GM12872 (cell line): ENCODE data around the gene S1PR3.

Source experiments
- TF ChIP-seq, protein P1 (sequence below): IDR thresholded peaks from 3 replicates; pipeline ENCODE4 v1.5.1; 2011; ENCODE audit warnings: low read depth, mild to moderate bottlenecking, low read length, moderate library complexity; ENCODE audit not compliant: insufficient read depth

S1PR3 gene

DNA sequence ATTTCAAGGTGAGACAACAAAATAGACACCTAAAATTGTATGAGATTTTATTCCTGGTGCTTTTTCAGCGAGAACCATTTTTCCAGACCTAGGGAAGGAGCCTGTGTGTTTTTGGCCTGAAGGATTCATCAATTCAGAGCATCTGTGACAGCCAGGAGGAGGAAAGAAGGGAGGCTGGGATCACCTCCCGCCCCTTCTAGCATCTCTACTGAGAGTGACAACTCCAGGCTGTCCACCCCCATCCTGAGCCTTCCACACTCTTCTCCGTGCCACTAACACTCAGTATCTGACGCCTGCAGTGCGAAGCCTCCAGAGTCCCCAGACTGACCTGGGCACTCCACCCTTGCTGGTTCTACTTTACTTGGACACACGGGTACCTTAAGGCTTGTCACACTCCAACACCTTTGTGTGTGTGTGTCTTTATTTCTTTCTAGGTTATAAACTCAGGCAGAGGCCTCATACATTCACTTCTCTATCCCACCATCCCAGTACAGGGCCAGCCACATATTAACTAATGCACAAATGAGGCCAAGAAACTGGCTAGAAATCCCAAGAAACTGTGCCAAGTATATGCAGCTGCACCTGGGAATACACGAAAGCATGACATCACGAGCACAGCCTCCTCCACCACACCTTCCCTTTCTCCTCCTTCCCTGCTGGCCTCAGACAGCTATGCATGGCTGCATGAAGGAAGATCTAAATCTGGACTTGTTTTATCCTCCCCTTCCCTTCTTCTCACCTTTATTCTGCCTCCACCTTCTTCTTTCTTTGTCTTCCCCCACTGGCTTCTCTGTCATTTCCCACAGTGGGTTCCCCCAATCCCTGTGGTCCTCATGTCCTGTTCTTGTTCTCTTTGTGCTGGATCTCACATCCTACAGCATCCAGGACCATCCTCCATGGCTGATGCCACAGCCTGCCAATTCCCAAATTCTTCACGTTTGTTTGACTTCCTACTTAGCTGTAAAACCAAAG lies 16.0 kb downstream of the S1PR3 start:
- TF ChIP-seq, protein P1, sequence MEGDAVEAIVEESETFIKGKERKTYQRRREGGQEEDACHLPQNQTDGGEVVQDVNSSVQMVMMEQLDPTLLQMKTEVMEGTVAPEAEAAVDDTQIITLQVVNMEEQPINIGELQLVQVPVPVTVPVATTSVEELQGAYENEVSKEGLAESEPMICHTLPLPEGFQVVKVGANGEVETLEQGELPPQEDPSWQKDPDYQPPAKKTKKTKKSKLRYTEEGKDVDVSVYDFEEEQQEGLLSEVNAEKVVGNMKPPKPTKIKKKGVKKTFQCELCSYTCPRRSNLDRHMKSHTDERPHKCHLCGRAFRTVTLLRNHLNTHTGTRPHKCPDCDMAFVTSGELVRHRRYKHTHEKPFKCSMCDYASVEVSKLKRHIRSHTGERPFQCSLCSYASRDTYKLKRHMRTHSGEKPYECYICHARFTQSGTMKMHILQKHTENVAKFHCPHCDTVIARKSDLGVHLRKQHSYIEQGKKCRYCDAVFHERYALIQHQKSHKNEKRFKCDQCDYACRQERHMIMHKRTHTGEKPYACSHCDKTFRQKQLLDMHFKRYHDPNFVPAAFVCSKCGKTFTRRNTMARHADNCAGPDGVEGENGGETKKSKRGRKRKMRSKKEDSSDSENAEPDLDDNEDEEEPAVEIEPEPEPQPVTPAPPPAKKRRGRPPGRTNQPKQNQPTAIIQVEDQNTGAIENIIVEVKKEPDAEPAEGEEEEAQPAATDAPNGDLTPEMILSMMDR = no peak

DNA sequence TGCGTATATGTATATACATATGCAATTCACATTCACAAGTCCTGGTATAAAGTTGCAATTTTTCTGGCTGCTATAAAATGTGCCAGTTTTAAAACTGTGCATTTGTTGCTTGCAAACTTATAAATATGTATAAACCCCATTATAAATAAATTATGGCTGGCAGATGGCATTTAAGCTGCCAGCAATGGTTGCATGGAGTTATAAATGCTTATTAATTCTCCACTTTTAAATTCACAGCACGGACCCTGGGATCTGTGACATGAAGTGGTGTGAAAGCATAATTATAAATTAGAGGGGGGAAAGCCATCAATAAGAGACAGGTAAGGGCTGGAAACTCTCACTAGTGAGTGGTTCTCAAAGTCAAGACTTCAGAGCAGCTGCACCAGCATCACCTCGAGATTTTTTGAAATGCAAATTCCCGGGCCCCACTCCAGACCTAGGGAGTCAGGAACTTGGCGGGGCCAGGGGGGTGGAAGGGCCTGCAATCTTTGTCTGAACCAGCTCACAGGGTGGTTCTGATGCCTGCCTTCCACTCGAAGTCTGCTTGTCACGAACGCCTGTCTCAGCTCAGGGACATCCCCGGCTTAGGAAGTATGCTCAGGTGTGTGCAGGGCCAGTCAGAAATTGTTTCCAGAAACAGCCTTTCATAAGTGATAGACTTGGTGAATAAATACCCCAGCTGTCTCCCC lies 16.9 kb downstream of the S1PR3 start:
- TF ChIP-seq, protein P1 = no peak

DNA sequence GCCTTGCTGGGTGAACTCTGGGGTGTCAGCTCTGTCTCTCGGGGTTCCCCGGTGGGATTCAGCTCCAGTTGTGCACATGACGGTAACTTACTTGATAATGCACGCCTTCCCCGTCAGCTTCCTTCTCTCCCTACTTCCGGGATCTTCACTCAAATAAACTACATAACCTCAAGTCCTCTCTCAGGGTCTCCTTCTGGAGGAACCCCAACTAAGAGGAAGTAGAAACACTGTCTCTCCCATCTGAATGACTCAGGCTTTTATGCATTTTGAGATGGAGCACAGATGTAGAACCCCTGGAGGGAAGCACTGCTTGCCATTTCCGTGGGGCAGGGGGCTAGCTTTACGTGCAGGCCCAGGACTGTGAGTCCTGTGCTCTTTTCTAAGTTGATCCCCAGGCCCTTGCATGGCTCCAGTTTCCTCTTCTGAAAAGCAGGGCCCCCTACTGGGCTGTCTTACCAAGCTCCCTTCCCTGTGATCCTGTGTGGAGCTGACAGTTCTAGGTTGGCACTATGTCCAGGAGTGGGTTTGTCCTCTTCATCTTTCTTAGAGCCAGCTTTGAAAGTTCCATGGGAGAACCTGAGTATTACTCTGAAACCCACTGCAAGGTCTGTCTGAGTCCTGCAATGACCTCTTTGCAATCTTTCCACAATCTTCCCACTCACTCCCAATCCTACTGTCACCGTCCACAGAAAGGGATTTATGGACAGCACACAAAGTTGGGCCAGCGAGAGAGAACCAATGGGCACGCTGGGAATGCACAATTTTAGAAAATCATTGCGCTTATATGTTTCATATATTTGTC lies 17.7 kb downstream of the S1PR3 start:
- TF ChIP-seq, protein P1 = 0 out of 3 replicates have a peak, but pooled peaks have one; percentile 19

DNA sequence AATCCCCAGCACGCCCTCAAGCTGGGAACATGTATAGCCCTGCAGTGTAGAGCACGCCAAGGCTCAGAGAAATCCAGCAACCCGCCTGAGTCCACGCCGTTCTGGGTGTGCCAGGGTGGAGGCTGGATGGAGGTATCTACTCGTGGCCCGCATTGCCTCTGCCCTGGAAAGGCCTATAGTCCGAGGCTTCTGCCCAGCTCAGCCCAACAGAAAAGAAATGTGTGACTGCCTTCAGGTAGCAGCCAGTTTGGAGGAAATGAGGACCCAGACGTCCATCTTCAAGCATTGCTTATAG lies 18.2 kb downstream of the S1PR3 start:
- TF ChIP-seq, protein P1 = no peak

DNA sequence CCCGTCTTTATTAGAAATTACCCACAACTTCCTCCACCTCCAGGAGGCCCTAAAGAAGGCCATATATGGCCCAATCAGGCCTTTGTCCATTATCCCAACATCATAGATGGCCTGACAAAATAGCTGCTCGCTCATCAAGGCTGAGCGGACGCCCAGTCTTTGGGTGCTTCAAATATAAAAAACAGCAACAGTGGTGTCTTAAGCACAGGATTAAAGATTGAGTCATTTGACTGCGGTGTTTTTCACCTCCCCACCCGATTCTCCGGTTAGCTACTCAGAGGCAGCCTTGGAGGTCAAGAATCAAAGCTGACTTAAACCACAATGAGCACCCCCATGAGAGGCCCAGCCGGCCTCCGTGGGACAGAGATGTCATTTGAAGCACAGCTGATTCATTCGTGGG lies 18.8 kb downstream of the S1PR3 start:
- TF ChIP-seq, protein P1 = no peak

DNA sequence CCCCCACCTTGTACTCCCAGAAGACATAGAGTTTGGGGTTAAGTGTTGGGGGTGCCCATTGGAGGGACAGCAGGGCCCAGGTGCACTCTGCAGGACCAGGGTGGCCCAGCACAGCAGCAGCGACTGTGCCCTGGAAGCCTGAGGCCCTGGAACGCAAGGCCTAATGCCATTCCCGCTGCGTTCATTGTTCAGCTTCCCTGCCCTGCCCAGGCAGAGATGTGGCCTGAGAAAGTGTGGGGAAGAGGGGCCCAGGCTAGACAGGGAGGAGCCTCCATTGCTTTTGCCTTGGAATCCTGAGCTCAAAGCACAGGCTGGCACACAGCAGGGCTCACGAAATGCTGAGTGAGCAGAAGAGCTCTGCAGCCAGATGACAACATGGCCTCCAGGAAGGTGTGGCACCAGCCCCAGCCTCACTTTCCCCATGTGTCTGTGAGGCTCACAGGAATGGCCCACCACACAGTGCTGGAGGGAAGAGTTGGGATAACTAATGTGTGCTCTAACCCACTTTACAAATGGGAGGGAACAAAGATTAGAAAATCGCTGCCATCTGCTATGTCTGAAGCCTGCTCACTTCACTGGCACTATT lies 19.4 kb downstream of the S1PR3 start:
- TF ChIP-seq, protein P1 = no peak
